GM19397 (cell line): Measurements from ENCODE around the gene ASGR1.

Experiments used
- ATAC-seq: cut with Tn5 transposase; IDR thresholded peaks from one replicate; pipeline ENCODE4 v1.9.1; 2021; ENCODE audit warnings: mild to moderate bottlenecking, moderate library complexity; ENCODE audit not compliant: unreplicated experiment

Gene ASGR1

GRCh38 chr17:7124923-7125322 lies 54.2 kb downstream of the ASGR1 start:
- ATAC-seq = no peak

- ATAC-seq = no peak
These were observed 55.3 kb downstream of the ASGR1 start for GRCh38 chr17:7123844-7124243.
